GM18498 (cell line): Measurements from ENCODE around the gene CHN1.

Experiments used
- ATAC-seq: cut with Tn5 transposase; IDR thresholded peaks from one replicate; pipeline ENCODE4 v1.9.1; 2021; ENCODE audit warnings: mild to moderate bottlenecking, moderate library complexity; ENCODE audit not compliant: unreplicated experiment

CHN1 gene

GRCh38 chr2:174830561-174830960 lies 174.6 kb downstream of the CHN1 start:
- ATAC-seq = no peak

- ATAC-seq = no peak
Measured at GRCh38 chr2:174829550-174829949, 175.6 kb downstream of the CHN1 start.

GRCh38 chr2:174827371-174828369 lies 177.5 kb downstream of the CHN1 start:
- no peak for ATAC-seq

- ATAC-seq = no peak
Measured at GRCh38 chr2:174826051-174826450, 179.1 kb downstream of the CHN1 start.

- no peak for ATAC-seq
Measured at GRCh38 chr2:174824068-174824467, 181.1 kb downstream of the CHN1 start.

GRCh38 chr2:174821628-174822027 lies 183.6 kb downstream of the CHN1 start:
- ATAC-seq = no peak

GRCh38 chr2:174820361-174820760 lies 184.8 kb downstream of the CHN1 start:
- ATAC-seq = no peak

- no peak for ATAC-seq
Measured at GRCh38 chr2:174815526-174815925, 189.7 kb downstream of the CHN1 start.

GRCh38 chr2:174812037-174812436 lies 193.1 kb downstream of the CHN1 start:
- no peak for ATAC-seq

- no peak for ATAC-seq
Measured at GRCh38 chr2:174807931-174808330, 197.2 kb downstream of the CHN1 start.

- ATAC-seq = no peak
Measured at GRCh38 chr2:174805803-174806202, 199.4 kb downstream of the CHN1 start.

GRCh38 chr2:174802459-174802858 lies 202.7 kb downstream of the CHN1 start:
- no peak for ATAC-seq

GRCh38 chr2:174800436-174801205 lies 204.6 kb downstream of the CHN1 start:
- ATAC-seq = no peak

GRCh38 chr2:174798801-174799200 lies 206.4 kb downstream of the CHN1 start:
- ATAC-seq = no peak

GRCh38 chr2:174797781-174798276 lies 207.4 kb downstream of the CHN1 start:
- no peak for ATAC-seq

GRCh38 chr2:174796319-174796771 lies 208.8 kb downstream of the CHN1 start:
- no peak for ATAC-seq

- no peak for ATAC-seq
Measured at GRCh38 chr2:174794851-174795374, 210.3 kb downstream of the CHN1 start.

- ATAC-seq = no peak
Measured at GRCh38 chr2:174792309-174793025, 212.7 kb downstream of the CHN1 start.

GRCh38 chr2:174791746-174792280 lies 213.4 kb downstream of the CHN1 start:
- ATAC-seq = no peak

- ATAC-seq = no peak
Measured at GRCh38 chr2:174791020-174791419, 214.2 kb downstream of the CHN1 start.
